ENCODE results near the gene RSL1D1.

Gene RSL1D1

DNA sequence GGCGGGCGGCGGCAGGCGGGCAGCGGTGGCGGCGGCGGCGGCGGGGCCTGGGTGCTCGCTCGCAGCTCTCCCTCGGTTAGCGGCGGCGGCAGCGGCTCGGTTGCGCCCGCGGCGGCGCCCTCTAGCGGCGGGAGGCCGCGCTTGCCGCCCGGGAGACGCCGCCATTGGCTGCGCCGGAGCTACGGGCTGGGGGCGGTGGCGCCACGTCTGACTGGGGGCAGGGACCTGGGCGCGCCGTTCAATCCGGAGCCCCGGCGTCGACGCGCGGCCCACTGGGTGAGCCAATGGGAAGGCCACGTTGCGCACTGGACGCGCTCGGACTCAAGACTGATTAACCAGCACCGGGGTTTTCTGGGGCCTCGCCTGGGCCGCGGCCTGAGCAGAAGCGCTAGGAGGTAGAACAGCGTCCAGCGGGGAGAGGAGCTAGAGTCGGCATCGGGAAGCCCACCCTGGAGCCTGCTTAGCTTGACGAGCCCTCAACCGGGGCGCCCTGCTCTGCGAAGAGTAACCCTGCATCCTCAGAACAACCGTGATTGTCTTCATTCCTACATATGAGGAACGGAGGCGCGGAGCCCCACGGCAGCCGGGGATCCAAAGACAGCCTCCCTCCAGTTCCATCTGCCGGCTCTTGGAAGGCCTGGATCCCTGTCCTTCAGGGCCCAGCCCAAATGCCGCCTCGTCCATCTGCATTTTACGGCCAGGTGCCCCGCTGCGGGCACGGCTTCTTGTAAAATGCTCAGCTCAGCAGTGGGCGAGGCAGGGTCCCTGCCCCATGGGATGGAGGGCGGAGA lies 54.0 kb downstream of the RSL1D1 start, which contains the start of gene ZC3H7A:
Gene ZC3H7A, minus strand, starts transcription at position 93 of the 791 bp plus-strand sequence. CDS start 14,904 bp downstream, outside the sequence.
- peak; percentile 93 for DNase-seq (ENCODE audit: extremely low read depth, low read depth)

DNA sequence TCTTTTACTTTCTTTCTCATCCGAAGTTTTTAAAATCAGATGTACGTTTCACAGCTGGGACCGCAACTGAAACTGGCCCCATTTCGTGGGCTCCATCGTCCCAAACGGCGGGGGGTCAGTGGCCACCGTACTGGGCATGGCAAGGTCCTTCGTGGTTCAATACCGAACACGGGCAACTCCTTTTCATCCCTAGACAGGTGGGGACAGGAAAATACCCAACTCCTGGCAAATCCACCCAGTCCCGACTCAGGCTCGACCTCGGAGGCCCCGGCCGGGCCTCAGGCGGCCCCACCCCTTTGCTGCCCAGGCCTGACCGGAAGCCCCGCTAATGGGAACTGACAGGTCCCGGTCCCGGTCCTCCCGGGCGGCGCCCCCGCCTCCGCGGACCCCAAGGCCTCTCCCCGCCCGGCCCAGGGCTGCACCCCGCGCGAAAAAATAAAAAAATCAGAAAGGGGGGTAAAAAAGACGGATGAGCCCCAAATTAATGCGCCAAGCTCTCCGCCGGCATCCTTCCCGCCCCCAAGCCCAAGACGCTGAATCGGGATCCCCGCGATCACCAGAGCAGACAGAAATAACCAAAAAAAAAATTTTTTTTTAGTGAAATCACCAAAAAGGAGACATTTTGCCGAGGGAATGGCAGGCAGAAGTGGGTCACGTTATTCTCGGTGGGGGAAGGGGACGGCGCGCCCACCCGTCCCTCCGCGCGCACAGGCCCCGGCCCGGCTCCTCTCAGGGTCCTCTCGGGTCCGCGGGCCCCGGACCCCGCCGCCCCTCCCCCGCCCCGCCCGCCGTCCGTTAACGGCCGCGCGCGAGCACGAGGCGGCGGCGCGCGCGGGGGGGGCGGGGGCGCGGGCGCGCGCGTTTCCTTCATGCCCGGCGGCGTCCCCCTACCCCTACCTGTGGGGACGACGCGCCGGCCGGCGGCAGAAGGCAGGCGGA lies 54.8 kb downstream of the RSL1D1 start:
- TF ChIP-seq, protein P1, sequence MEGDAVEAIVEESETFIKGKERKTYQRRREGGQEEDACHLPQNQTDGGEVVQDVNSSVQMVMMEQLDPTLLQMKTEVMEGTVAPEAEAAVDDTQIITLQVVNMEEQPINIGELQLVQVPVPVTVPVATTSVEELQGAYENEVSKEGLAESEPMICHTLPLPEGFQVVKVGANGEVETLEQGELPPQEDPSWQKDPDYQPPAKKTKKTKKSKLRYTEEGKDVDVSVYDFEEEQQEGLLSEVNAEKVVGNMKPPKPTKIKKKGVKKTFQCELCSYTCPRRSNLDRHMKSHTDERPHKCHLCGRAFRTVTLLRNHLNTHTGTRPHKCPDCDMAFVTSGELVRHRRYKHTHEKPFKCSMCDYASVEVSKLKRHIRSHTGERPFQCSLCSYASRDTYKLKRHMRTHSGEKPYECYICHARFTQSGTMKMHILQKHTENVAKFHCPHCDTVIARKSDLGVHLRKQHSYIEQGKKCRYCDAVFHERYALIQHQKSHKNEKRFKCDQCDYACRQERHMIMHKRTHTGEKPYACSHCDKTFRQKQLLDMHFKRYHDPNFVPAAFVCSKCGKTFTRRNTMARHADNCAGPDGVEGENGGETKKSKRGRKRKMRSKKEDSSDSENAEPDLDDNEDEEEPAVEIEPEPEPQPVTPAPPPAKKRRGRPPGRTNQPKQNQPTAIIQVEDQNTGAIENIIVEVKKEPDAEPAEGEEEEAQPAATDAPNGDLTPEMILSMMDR (IDR thresholded peaks at IDR 0.05; ENCODE audit: low read depth, low read length) = no peak
- no peak for DNase-seq (ENCODE audit: extremely low read depth, low read depth)

More for the DNA sequence above, 54.0 kb downstream of the RSL1D1 start, which contains the start of gene ZC3H7A:
- TF ChIP-seq, protein P1 (IDR thresholded peaks at IDR 0.05; ENCODE audit: low read depth, low read length) = peak; percentile 31

DNA sequence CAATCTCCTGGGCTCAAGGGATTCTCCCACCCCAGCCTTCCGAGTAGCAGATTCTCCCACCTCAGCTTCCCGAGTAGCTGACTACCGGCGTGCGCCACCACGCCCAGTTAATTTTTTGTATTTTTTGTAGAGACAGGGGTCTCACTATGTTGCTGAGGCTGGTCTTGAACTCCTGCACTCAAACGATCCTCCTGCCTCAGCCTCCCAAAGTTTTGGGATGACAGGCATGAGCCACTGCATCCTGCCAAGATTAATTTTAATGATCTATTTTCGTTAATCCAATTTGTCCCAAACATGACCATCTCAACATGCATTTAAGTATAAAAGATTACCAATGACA lies 55.5 kb downstream of the RSL1D1 start:
- DNase-seq (ENCODE audit: extremely low read depth, low read depth) = no peak
- TF ChIP-seq, protein P1 (IDR thresholded peaks at IDR 0.05; ENCODE audit: low read depth, low read length) = no peak

DNA sequence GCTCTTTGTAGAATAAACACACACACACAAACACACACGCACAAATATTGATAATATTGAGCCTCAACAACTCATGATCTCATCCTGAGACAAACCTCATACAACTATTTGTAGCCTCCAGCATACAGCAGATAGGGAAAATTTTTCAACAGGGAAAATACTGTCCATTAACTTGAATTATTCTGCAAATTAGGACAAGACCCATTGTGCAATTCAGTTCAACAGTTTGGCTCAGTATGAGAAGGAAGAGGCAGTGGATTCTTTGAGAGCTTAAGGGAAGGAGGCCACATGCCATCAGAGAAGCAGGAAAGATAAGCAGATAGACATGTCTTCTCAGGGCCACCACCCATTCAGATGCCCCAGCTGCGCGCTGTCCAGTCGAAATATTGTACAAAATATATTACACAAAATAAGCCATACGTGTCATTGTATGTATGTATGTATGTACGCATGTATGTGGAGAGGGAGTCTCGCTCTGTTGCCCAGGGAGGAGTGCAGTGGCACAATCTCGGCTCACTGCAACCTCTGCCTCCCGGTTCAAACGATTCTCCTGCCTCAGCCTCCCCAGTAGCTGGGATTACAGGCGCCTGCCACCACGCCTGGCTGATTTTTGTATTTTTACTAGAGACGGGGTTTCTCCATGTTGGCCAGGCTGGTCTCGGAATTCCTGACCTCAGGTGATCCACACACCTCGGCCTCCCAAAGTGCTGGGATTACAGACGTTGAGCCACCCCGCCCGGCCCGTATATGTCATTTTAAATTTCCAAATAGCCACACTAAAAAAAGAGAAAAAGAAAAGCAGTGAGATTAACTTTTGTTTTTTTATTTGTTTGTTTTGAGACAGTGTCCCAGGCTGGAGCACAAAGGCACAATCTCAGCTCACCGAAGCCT lies 56.1 kb downstream of the RSL1D1 start:
- no peak for DNase-seq (ENCODE audit: extremely low read depth, low read depth)
- TF ChIP-seq, protein P1 (IDR thresholded peaks at IDR 0.05; ENCODE audit: low read depth, low read length) = no peak

DNA sequence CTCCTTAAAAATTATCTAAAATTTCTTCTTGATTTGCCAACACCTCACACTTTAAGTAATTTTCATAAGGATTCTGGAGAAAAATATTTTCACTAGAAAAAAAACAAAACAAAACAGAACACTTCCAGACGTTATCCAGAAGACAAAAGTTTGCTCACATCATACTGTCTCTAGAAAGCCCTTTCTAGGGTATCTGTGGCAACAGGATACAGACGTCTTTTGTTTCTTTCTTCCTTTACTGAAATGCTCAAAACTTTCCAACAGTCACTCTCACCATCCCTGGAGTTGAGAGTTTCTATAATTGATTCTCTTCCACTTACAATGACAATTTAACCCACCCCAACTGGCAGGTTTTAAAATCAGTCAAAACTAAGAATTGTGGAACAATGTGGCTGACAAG lies 56.9 kb downstream of the RSL1D1 start:
- TF ChIP-seq, protein P1 (IDR thresholded peaks at IDR 0.05; ENCODE audit: low read depth, low read length) = no peak
- no peak for DNase-seq (ENCODE audit: extremely low read depth, low read depth)

DNA sequence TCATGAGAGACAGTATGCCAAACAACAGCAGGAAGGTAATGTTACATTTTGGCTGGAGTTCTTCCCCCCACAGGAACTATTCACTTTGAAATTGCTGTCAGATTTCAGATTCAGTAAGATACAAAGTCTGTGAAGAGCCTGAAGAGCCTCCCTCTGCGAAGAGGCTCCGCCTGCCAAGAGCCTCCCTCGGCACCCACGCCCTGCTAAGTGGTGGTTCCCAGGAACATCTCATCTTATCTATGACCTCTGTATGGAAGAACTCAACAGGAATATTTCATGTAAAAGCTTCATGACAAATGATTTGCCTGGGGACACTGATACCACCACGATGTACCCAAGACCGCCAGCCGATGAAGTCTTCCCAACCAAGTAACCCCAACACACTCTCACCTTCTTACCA lies 57.5 kb downstream of the RSL1D1 start:
- no peak for DNase-seq (ENCODE audit: extremely low read depth, low read depth)
- TF ChIP-seq, protein P1 (IDR thresholded peaks at IDR 0.05; ENCODE audit: low read depth, low read length) = no peak
